HepG2 (cell line): Measurements from ENCODE around the gene CTIF. TPM values are rescaled to one million over a fixed set of nuclear protein-coding genes. Genes with fewer than 3 reads are reported as not detected.

Experiments used
- ATAC-seq: fragments of 200-7000 bp; cut with Tn5 transposase; 3 replicates; pipeline ENCODE4 v1.9.1; 2020; ENCODE audit warnings: mild to moderate bottlenecking, moderate library complexity
- BruUV-seq: library from RNA; stranded (reverse); fragments of 400-500 nt; replicated peaks from 2 replicates; lab custom pipeline; 2021; lab: Mats Ljungman, UMichigan
- CTCF ChIA-PET: fragments of 300-600 bp; formaldehyde crosslinking; extraction: SDS; loops from one replicate; lab custom pipeline; 2021; ENCODE audit warnings: low total read pairs, inconsistent platforms, low intra/inter-chr PET ratio; lab: Yijun Ruan, JAX
- POLR2A ChIA-PET: fragments of 350-600 bp; sonication (Branson Sonifier 250); formaldehyde crosslinking; loops from one replicate; lab custom pipeline; 2020; ENCODE audit warnings: antibody characterized with exemption, inconsistent platforms; lab: Yijun Ruan, JAX
- DNase-seq: peaks from one replicate; pipeline ENCODE4 v3.0.0-alpha.2; 2015; ENCODE audit warnings: low spot score
- FAIRE-seq: peaks from 3 replicates; lab custom pipeline; 2011; peaks lifted over from hg19 to GRCh38; lab: Jason Lieb, UNC
- H2AFZ ChIP-seq: one replicate; pipeline ENCODE4 v1.6.1; 2011; ENCODE audit warnings: low read length, inconsistent platforms
- H3K27ac ChIP-seq: fragments of 300-600 bp; 3 replicates; pipeline ENCODE4 v1.8.0; 2011; ENCODE audit warnings: mixed run types, mild to moderate bottlenecking, mixed read lengths, low read length, inconsistent platforms; ENCODE audit not compliant: insufficient read depth; ENCODE audit errors: extremely low read length
- H3K27me3 ChIP-seq, 2 experiments: fragments of 200-600 bp in 1 of 2; 2 replicates in 1 of 2; 3 replicates in 1 of 2; pipeline versions ENCODE4 v1.6.0 to v1.8.0; 2011; ENCODE audit warnings: low read length in 2 of 2, mild to moderate bottlenecking in 2 of 2, moderate library complexity in 2 of 2, inconsistent platforms in 1 of 2; ENCODE audit not compliant: insufficient read depth in 2 of 2, control insufficient read depth in 1 of 2
- H3K36me3 ChIP-seq, 2 experiments: fragments of 200-600 bp in 1 of 2; replicated peaks in 1 of 2; 2 replicates in 1 of 2; 3 replicates in 1 of 2; pipeline versions ENCODE4 v1.5.1 to v1.8.0; 2011; ENCODE audit warnings: low read length in 2 of 2, inconsistent platforms in 1 of 2; ENCODE audit not compliant: insufficient read depth in 2 of 2, control insufficient read depth in 1 of 2
- H3K4me1 ChIP-seq: 2 replicates; pipeline ENCODE4 v1.5.1; 2012; ENCODE audit warnings: low read length, inconsistent platforms; ENCODE audit not compliant: insufficient read depth
- H3K4me2 ChIP-seq: 2 replicates; pipeline ENCODE4 v1.6.0; 2011; ENCODE audit warnings: low read depth, low read length, inconsistent platforms
- H3K4me3 ChIP-seq, 3 experiments: fragments of 200-600 bp in 1 of 3; sonication (generic), shearing (Covaris generic) in 1 of 3; replicated peaks in 1 of 3; 2 replicates each; pipeline ENCODE4 v1.5.1; 2011 to 2016; ENCODE audit warnings: low read length in 3 of 3, inconsistent platforms in 2 of 3, low read depth in 2 of 3, mild to moderate bottlenecking in 2 of 3, control low read depth in 1 of 3, mixed read lengths in 1 of 3; ENCODE audit not compliant: insufficient read depth in 1 of 3
- H3K79me2 ChIP-seq: one replicate; pipeline ENCODE4 v1.6.1; 2011; ENCODE audit warnings: low read length, inconsistent platforms; ENCODE audit not compliant: insufficient read depth
- H3K9ac ChIP-seq: 2 replicates; pipeline ENCODE4 v1.6.0; 2011; ENCODE audit warnings: mild to moderate bottlenecking, low read depth, low read length, inconsistent platforms; ENCODE audit not compliant: insufficient read depth
- H3K9me3 ChIP-seq: 2 replicates; pipeline ENCODE4 v1.5.1; 2012; ENCODE audit warnings: mild to moderate bottlenecking, low read length
- H4K20me1 ChIP-seq: 2 replicates; pipeline ENCODE4 v1.6.0; 2011; ENCODE audit warnings: inconsistent platforms, mild to moderate bottlenecking, low read length, moderate library complexity; ENCODE audit not compliant: insufficient read depth
- CEBPB ChIP-seq: IDR thresholded peaks from 2 replicates; pipeline ENCODE4 v1.6.1; 2011; ENCODE audit warnings: low read depth, low read length, improper control_type of control experiment, borderline replicate concordance
- DZIP1 ChIP-seq: sonication (generic); formaldehyde crosslinking; IDR thresholded peaks from 2 replicates; pipeline ENCODE4 v1.5.0; 2020; ENCODE audit warnings: mild to moderate bottlenecking, missing genetic modification reagents
- GMEB2 ChIP-seq: IDR thresholded peaks from 2 replicates; pipeline ENCODE4 v1.6.1; 2016; ENCODE audit warnings: missing biosample characterization, missing genetic modification reagents, low read depth
- ZMAT3 ChIP-seq: sonication (generic); formaldehyde crosslinking; conservative IDR thresholded peaks from 2 replicates; pipeline ENCODE4 v1.7.0; 2021; ENCODE audit warnings: missing genetic modification reagents
- ZNF296 ChIP-seq: sonication (generic); formaldehyde crosslinking; conservative IDR thresholded peaks from 2 replicates; pipeline ENCODE4 v1.5.0; 2020; ENCODE audit warnings: mild to moderate bottlenecking, missing genetic modification reagents
- ZNF343 ChIP-seq: sonication (generic); formaldehyde crosslinking; IDR thresholded peaks from 2 replicates; pipeline ENCODE4 v1.4.0; 2020; ENCODE audit warnings: mild to moderate bottlenecking, missing genetic modification reagents
- ZNF850 ChIP-seq: sonication (generic); formaldehyde crosslinking; conservative IDR thresholded peaks from 2 replicates; pipeline ENCODE4 v1.9.0; 2021; ENCODE audit warnings: mild to moderate bottlenecking, missing genetic modification reagents
- WGBS: methylation state at CpG from one replicate; pipeline ENCODE4 v1.1.6; 2017; ENCODE audit warnings: low lambda C conversion rate; 5-methylcytosine and 5-hydroxymethylcytosine counted together
- in situ Hi-C: cut with HindIII; loops from 2 replicates; pipeline ENCODE4 v1.10.0; 2017; ENCODE audit warnings: low pct_unique_long_range_greater_than_20kb; ENCODE audit not compliant: extremely low pct_ligation_motif_present
- intact Hi-C: fragments of 100-400 bp; cut with micrococcal nuclease; formaldehyde crosslinking; loops from one replicate; pipeline ENCODE4 v1.10.0; 2022; ENCODE audit not compliant: unreplicated experiment
- polyA plus RNA-seq, 8 experiments: library from polyadenylated mRNA; depleted of rRNA in 3 of 8; stranded (reverse) in 7 of 8; unstranded in 1 of 8; fragments of >200 nt; fragmentation: Illumina TruSeq in 4 of 8; extraction: Trizol in 4 of 8; gene quantifications; 2 replicates each; pipeline versions ENCODE4 v1.2.1 to v1.2.3, GENCODE V29; 2011 to 2016; ENCODE audit warnings: low read depth in 4 of 8, missing spikeins in 1 of 8, mixed read lengths in 1 of 8; ENCODE audit not compliant: insufficient read depth in 1 of 8
- total RNA-seq, 5 experiments: library from RNA; depleted of rRNA; stranded (reverse); fragments of >200 nt; fragmentation: Illumina TruSeq; extraction: Trizol; gene quantifications; 2 replicates each; pipeline ENCODE4 v1.2.3, GENCODE V29; 2016; ENCODE audit warnings: low read depth in 1 of 5
- TF ChIP-seq, protein P1 (sequence below): sonication (generic); formaldehyde crosslinking; IDR thresholded peaks from 2 replicates; pipeline ENCODE4 v1.8.0; 2022; ENCODE audit warnings: mild to moderate bottlenecking, missing genetic modification reagents, borderline replicate concordance
- TF ChIP-seq, protein P2 (sequence below): sonication (generic); formaldehyde crosslinking; IDR thresholded peaks from 2 replicates; pipeline ENCODE4 v1.4.0; 2020; ENCODE audit warnings: missing genetic modification reagents
- TF ChIP-seq, protein P3 (sequence below): sonication (generic); formaldehyde crosslinking; IDR thresholded peaks from 2 replicates; pipeline ENCODE4 v1.5.0; 2020; ENCODE audit warnings: mild to moderate bottlenecking, missing genetic modification reagents

The CTIF gene
- total and polyA plus RNA-seq, 2 of the 13 experiments (the other 11 are each of a cell fraction or from before 2014, with no cell fraction given), result 18.2 to 28.0 TPM

GRCh38 chr18:48719388-48719787 is 180.6 kb downstream of the CTIF start (continued):
- TF ChIP-seq DZIP1 (CRISPR knock-in tag), result no peak

DNA sequence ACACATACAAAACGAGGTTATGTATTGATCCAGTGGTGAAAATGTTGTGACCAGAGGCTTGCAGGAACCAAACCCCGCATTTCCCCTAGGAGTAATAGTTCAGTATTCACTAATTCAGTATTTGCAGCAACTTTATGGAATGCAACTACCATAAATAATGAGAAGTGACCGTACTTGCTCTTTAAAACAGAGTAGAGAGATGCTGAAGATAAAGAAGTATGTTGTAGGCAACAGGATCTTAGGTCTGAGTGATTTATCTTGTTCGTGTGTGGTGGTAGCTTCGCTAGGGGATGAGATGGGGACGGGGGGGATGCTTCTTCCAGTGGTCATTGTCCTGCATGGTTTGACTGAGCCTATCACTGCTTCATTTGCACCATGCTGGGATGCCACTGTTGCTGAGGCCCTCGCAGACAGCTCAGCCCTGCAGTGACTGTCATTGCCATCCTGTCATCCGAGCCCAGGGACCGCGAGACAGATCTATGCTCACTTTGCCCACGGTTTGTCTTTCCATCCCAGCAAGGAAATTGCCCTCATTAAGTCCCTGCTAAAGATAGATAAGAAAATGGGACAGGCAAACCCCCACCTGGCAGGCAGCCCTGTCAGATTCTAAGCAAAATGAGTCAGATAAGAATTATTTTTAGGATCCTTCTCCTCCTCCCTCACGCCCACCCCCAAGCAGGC is 181.3 kb downstream of the CTIF start:
- no TSS peak for BruUV-seq
- Histone ChIP-seq H2AFZ (no peak overlapping the region), H3K36me3 (peaks cover 9 to 29% of the 10 kb centered on the region in 2 experiments; a peak in 4 of 5 replicates), H3K4me3 (no peak overlapping the region), H3K27me3 (no peaks in the 10 kb centered on the region), H3K4me1 (no peaks in the 10 kb centered on the region), H3K9ac (no peak overlapping the region), H3K9me3 (no peaks in the 10 kb centered on the region), H3K4me2 (no peak overlapping the region), H3K27ac (no peak overlapping the region), H3K79me2 (no peaks in the 10 kb centered on the region), H4K20me1 (no peaks in the 10 kb centered on the region)
- in situ Hi-C loops, result no loop called here
- intact Hi-C loops, result no loop called here
- ATAC-seq, result no peak
- no peak for DNase-seq
- 98% methylated on average over 7 of the region's 12 CpGs for WGBS
- POLR2A ChIA-PET, result no interaction called here
- CTCF ChIA-PET, result no interaction called here
- FAIRE-seq, result no peak
- TF ChIP-seq, protein P1, sequence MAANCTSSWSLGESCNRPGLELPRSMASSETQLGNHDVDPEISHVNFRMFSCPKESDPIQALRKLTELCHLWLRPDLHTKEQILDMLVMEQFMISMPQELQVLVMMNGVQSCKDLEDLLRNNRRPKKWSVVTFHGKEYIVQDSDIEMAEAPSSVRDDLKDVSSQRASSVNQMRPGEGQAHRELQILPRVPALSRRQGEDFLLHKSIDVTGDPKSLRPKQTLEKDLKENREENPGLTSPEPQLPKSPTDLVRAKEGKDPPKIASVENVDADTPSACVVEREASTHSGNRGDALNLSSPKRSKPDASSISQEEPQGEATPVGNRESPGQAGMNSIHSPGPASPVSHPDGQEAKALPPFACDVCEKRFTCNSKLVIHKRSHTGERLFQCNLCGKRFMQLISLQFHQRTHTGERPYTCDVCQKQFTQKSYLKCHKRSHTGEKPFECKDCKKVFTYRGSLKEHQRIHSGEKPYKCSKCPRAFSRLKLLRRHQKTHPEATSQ (CRISPR knock-in tag), result no peak
- TF ChIP-seq ZMAT3, result no peak
- no peak for TF ChIP-seq CEBPB
- TF ChIP-seq, protein P2, sequence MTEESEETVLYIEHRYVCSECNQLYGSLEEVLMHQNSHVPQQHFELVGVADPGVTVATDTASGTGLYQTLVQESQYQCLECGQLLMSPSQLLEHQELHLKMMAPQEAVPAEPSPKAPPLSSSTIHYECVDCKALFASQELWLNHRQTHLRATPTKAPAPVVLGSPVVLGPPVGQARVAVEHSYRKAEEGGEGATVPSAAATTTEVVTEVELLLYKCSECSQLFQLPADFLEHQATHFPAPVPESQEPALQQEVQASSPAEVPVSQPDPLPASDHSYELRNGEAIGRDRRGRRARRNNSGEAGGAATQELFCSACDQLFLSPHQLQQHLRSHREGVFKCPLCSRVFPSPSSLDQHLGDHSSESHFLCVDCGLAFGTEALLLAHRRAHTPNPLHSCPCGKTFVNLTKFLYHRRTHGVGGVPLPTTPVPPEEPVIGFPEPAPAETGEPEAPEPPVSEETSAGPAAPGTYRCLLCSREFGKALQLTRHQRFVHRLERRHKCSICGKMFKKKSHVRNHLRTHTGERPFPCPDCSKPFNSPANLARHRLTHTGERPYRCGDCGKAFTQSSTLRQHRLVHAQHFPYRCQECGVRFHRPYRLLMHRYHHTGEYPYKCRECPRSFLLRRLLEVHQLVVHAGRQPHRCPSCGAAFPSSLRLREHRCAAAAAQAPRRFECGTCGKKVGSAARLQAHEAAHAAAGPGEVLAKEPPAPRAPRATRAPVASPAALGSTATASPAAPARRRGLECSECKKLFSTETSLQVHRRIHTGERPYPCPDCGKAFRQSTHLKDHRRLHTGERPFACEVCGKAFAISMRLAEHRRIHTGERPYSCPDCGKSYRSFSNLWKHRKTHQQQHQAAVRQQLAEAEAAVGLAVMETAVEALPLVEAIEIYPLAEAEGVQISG (CRISPR knock-in tag), result no peak
- TF ChIP-seq ZNF850 (CRISPR knock-in tag), result no peak
- no peak for TF ChIP-seq GMEB2 (CRISPR knock-in tag)
- TF ChIP-seq ZNF343 (CRISPR knock-in tag), result no peak
- TF ChIP-seq ZNF296, result no peak
- TF ChIP-seq, protein P3, sequence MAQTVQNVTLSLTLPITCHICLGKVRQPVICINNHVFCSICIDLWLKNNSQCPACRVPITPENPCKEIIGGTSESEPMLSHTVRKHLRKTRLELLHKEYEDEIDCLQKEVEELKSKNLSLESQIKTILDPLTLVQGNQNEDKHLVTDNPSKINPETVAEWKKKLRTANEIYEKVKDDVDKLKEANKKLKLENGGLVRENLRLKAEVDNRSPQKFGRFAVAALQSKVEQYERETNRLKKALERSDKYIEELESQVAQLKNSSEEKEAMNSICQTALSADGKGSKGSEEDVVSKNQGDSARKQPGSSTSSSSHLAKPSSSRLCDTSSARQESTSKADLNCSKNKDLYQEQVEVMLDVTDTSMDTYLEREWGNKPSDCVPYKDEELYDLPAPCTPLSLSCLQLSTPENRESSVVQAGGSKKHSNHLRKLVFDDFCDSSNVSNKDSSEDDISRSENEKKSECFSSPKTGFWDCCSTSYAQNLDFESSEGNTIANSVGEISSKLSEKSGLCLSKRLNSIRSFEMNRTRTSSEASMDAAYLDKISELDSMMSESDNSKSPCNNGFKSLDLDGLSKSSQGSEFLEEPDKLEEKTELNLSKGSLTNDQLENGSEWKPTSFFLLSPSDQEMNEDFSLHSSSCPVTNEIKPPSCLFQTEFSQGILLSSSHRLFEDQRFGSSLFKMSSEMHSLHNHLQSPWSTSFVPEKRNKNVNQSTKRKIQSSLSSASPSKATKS (CRISPR knock-in tag), result no peak
